ENCODE measurements around the gene CAMSAP3.
A peak's percentile ranks its signal among the peaks of the same experiment; 100 is the strongest.

CAMSAP3 gene

GRCh38 chr19:7552781-7553180 is 42.9 kb upstream of the CAMSAP3 start:
- no peak overlapping the region for H3K4me3 ChIP-seq (ENCODE audit: low read depth, low read length)
- DNase-seq (ENCODE audit: low read depth) = peak; percentile 60
- TF ChIP-seq, protein P1, sequence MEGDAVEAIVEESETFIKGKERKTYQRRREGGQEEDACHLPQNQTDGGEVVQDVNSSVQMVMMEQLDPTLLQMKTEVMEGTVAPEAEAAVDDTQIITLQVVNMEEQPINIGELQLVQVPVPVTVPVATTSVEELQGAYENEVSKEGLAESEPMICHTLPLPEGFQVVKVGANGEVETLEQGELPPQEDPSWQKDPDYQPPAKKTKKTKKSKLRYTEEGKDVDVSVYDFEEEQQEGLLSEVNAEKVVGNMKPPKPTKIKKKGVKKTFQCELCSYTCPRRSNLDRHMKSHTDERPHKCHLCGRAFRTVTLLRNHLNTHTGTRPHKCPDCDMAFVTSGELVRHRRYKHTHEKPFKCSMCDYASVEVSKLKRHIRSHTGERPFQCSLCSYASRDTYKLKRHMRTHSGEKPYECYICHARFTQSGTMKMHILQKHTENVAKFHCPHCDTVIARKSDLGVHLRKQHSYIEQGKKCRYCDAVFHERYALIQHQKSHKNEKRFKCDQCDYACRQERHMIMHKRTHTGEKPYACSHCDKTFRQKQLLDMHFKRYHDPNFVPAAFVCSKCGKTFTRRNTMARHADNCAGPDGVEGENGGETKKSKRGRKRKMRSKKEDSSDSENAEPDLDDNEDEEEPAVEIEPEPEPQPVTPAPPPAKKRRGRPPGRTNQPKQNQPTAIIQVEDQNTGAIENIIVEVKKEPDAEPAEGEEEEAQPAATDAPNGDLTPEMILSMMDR (IDR thresholded peaks at IDR 0.05; ENCODE audit: insufficient read depth, low read depth, low read length, missing control alignments) = no peak

DNA sequence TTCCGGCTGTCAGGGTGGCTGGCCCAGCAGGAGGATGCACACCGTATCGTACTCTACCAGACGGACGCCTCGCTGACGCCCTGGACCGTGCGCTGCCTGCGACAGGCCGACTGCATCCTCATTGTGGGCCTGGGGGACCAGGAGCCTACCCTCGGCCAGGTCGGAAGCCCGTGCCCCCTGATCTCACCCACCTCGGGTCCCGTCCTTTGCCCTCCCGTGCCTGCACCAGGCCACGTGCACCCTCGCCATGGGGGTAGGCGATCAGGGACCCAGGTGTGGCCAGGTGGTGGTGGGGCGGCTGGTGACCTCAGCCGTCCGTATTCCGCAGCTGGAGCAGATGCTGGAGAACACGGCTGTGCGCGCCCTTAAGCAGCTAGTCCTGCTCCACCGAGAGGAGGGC is 41.1 kb upstream of the CAMSAP3 start:
- H3K4me3 ChIP-seq (ENCODE audit: low read depth, low read length) = no peak overlapping the region
- TF ChIP-seq, protein P1 (IDR thresholded peaks at IDR 0.05; ENCODE audit: insufficient read depth, low read depth, low read length, missing control alignments) = no peak
- no peak for DNase-seq (ENCODE audit: low read depth)

GRCh38 chr19:7554990-7555864 is 40.4 kb upstream of the CAMSAP3 start:
- H3K4me3 ChIP-seq (ENCODE audit: low read depth, low read length) = no peak overlapping the region
- TF ChIP-seq, protein P1 (IDR thresholded peaks at IDR 0.05; ENCODE audit: insufficient read depth, low read depth, low read length, missing control alignments) = no peak
- no peak for DNase-seq (ENCODE audit: low read depth)

DNA sequence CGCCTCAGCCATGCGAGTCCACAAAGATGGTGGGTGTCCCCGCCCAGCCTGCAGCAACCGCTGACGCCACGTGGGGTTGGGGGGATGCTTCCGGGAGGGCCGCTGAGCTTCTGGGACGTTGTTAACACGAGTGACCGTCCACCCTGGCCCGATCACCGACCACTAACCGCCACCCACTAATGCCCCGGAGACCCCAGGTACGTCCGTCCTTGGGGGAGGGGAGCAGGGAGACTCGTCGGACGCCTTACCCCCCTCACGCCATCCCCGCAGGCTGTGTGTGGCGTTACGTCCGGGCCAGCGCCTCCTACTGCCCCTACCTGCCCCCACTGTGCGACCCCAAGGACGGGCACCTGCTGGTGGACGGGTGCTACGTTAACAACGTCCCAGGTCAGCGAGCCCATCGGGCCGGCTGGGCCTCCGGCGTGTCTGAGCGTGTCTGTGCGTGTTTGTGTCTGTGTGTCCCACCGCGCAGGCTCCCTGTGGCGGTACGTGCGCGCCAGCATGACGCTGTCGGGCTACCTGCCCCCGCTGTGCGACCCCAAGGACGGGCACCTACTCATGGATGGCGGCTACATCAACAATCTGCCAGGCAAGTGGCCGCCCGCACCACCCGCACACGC is 38.9 kb upstream of the CAMSAP3 start:
- H3K4me3 ChIP-seq (ENCODE audit: low read depth, low read length) = no peak overlapping the region
- DNase-seq (ENCODE audit: low read depth) = no peak
- TF ChIP-seq, protein P1 (IDR thresholded peaks at IDR 0.05; ENCODE audit: insufficient read depth, low read depth, low read length, missing control alignments) = no peak

- H3K4me3 ChIP-seq (ENCODE audit: low read depth, low read length) = no peak overlapping the region
- DNase-seq (ENCODE audit: low read depth) = no peak
- TF ChIP-seq, protein P1 (IDR thresholded peaks at IDR 0.05; ENCODE audit: insufficient read depth, low read depth, low read length, missing control alignments) = no peak
Measured at GRCh38 chr19:7558667-7559066, 37.0 kb upstream of the CAMSAP3 start.

- TF ChIP-seq, protein P1 (IDR thresholded peaks at IDR 0.05; ENCODE audit: insufficient read depth, low read depth, low read length, missing control alignments) = no peak
- H3K4me3 ChIP-seq (ENCODE audit: low read depth, low read length) = no peak overlapping the region
Measured at GRCh38 chr19:7559102-7559501, 36.6 kb upstream of the CAMSAP3 start.

More at GRCh38 chr19:7559102-7559501, 36.6 kb upstream of the CAMSAP3 start:
- DNase-seq (ENCODE audit: low read depth) = no peak

Measured in GM12865 (cell line).